PFSK-1 (cell line): ENCODE results near the gene MRPL3. TPM values are rescaled to one million over a fixed set of nuclear protein-coding genes. Genes with fewer than 3 reads are reported as not detected.

Experiments
- FOXP2 ChIP-seq: optimal IDR thresholded peaks from 2 replicates; pipeline ENCODE3; 2011; ENCODE audit warnings: borderline replicate concordance, control low read depth, inconsistent platforms; ENCODE audit not compliant: insufficient read depth; ENCODE audit errors: extremely low read length, extremely low read depth
- POLR2AphosphoS5 ChIP-seq: IDR thresholded peaks from 2 replicates; pipeline ENCODE4 v1.6.1; 2012; ENCODE audit warnings: low read depth, mild to moderate bottlenecking, control low read depth, low read length, moderate library complexity
- SIN3A ChIP-seq: IDR thresholded peaks from 2 replicates; pipeline ENCODE4 v1.6.1; 2012; ENCODE audit warnings: mild to moderate bottlenecking, low read length, moderate library complexity, borderline replicate concordance; ENCODE audit not compliant: insufficient read depth
- TAF1 ChIP-seq: IDR thresholded peaks from 2 replicates; pipeline ENCODE4 v1.6.1; 2012; ENCODE audit warnings: low read length, control low read depth, borderline replicate concordance; ENCODE audit not compliant: insufficient read depth
- polyA plus RNA-seq: library from polyadenylated mRNA; unstranded; fragments of >200 nt; gene quantifications from one replicate; pipeline ENCODE4 v1.2.1, GENCODE V29; 2012; ENCODE audit warnings: low read depth, missing spikeins; ENCODE audit not compliant: insufficient read length
- TF ChIP-seq, protein P1 (sequence below), 2 experiments: IDR thresholded peaks; 2 replicates each; pipeline versions ENCODE4 v1.6.1 to v1.8.0; 2011 to 2012; ENCODE audit warnings: low read depth in 2 of 2, low read length in 2 of 2, control low read depth in 1 of 2, inconsistent platforms in 1 of 2, mild to moderate bottlenecking in 1 of 2, moderate library complexity in 1 of 2; ENCODE audit not compliant: insufficient read depth in 1 of 2

Gene MRPL3
- 69.4 TPM for polyA plus RNA-seq

DNA sequence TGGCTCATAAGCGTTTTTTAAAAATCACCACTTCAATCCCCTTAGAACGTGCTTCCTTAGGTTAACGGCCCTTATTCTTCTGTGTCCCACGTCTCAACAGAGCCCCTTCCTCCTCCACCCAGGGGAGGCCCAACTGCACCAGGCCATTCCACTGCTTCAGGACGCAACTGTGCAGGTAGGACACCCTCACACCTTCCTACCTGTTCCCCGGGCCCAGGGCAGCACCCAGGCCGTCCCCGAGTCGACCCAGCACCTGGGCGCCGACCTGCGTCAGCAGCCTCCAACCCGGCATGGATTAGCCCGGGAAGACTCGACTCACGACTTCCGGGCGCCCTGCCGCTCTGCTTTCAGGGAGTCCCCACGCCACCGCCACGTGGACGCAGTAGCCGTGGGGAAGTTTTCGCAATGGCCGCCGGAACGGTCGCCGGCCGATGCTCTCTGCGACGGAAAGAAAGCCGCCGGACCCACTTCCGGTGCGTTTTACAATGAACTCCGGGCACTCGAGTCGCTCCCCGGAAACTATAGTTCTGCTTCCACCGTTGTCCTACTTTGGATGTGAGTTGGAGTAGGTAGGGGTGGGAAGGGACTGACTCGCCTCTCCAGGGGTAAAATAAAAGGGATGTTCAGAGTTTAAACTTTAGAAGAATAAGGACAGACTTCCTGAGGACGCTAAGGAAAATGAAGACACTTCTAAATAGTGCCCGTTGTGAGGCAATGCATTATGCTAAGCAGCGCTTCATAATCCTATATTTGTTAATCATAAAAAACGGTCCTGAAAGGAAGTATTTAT, at the start of gene MRPL3:
TSS of gene MRPL3 (minus strand) at position 442 of the 790 bp plus-strand sequence. CDS start at position 292, 150 bp downstream.
- TF ChIP-seq POLR2AphosphoS5 (peak; percentile 65; the same call in 1 of the 2 replicates), SIN3A (no peak), FOXP2 (no peak), TAF1 (peak; percentile 88; the same call in 1 of the 2 replicates)
- TF ChIP-seq, protein P1, sequence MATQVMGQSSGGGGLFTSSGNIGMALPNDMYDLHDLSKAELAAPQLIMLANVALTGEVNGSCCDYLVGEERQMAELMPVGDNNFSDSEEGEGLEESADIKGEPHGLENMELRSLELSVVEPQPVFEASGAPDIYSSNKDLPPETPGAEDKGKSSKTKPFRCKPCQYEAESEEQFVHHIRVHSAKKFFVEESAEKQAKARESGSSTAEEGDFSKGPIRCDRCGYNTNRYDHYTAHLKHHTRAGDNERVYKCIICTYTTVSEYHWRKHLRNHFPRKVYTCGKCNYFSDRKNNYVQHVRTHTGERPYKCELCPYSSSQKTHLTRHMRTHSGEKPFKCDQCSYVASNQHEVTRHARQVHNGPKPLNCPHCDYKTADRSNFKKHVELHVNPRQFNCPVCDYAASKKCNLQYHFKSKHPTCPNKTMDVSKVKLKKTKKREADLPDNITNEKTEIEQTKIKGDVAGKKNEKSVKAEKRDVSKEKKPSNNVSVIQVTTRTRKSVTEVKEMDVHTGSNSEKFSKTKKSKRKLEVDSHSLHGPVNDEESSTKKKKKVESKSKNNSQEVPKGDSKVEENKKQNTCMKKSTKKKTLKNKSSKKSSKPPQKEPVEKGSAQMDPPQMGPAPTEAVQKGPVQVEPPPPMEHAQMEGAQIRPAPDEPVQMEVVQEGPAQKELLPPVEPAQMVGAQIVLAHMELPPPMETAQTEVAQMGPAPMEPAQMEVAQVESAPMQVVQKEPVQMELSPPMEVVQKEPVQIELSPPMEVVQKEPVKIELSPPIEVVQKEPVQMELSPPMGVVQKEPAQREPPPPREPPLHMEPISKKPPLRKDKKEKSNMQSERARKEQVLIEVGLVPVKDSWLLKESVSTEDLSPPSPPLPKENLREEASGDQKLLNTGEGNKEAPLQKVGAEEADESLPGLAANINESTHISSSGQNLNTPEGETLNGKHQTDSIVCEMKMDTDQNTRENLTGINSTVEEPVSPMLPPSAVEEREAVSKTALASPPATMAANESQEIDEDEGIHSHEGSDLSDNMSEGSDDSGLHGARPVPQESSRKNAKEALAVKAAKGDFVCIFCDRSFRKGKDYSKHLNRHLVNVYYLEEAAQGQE (IDR thresholded peaks at IDR 0.05; ENCODE audit: insufficient read depth in 1 of 2, low read depth in 2 of 2, low read length in 2 of 2): no peak

DNA sequence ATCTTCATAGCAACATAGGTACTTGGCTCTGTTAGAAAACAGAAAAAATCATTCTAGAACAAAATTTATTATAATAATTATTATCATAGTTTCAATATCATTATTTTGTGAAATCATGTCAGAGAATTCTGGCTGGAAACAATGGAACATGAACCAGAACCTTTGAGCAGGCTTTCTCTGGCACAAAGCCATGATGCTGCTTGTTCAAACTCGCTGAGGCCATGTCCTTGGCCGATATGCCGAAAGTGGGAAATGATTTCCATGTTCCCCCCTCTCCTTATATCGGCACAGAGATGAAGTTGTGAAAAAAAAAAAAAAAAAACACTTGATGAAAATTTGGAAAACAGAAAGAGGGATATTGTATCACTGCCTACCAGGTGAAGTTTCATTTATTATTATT, 49.0 kb upstream of the MRPL3 start:
- TF ChIP-seq, protein P1 (IDR thresholded peaks at IDR 0.05; ENCODE audit: insufficient read depth in 1 of 2, low read depth in 2 of 2, low read length in 2 of 2): no peak
- no peak for TF ChIP-seq TAF1
- TF ChIP-seq FOXP2: no peak
- no peak for TF ChIP-seq SIN3A
- TF ChIP-seq POLR2AphosphoS5: no peak

DNA sequence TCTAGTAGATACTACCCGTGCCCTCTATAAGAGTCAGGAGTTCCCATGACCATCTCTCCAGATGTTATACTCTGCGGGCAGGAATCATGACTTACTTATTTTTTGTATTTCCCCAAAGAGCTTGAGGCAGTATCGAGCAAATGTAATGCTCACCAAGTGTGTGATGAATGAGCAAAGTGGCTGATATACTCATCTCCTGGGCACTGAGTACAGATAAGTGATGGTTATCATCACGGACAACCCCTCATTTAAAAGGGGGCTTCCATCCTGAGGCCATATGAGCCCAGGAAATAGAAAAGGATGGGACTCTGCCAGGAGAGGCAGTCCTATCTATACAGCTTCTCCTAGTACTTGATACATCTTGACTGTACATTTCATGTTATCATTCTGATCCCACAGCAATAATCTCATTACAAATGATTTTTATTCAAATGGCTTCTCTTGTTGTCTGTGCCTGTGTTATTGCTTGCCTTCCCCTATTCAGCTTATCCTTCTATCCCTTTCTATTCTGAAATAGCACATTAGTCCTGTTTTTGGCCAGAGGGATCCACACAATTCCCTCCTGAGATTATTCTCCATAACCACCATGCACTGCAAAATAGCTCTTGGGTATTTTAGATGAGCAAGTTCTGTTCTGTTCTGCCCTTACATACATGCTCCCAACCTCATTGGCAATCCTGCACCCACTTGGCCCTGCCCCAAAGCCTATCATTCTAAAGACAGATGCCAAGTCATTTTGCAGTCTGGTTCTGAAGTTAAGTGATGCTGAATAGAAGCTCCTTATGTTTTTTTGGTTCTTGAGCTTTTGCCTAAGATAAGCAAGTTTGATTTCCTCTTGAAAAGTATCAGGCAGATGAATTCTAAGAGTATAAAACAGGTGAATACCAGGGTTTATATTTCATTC, 48.0 kb upstream of the MRPL3 start:
- TF ChIP-seq SIN3A: no peak
- no peak for TF ChIP-seq POLR2AphosphoS5

DNA sequence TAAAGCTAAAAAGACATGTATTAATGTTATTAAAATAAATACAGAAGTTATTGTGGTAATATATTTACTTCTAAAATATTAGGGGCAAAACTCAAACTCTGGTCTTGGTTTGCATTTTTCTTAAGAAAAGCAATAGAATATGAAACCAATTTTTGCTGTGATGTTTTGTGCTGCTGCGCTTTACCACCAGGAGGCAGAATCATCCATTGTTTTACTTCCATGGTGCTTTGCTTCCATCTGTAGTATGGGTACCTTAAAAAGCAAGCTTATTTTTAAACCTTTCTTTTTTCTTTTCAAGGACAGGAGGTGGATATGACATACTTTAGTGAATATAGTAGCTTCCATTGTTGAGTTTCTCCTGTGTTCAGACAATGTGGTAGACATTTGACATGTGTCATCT, 46.6 kb upstream of the MRPL3 start:
- TF ChIP-seq POLR2AphosphoS5 (no peak), FOXP2 (no peak), SIN3A (no peak), TAF1 (no peak)
- TF ChIP-seq, protein P1 (IDR thresholded peaks at IDR 0.05; ENCODE audit: insufficient read depth in 1 of 2, low read depth in 2 of 2, low read length in 2 of 2): no peak

DNA sequence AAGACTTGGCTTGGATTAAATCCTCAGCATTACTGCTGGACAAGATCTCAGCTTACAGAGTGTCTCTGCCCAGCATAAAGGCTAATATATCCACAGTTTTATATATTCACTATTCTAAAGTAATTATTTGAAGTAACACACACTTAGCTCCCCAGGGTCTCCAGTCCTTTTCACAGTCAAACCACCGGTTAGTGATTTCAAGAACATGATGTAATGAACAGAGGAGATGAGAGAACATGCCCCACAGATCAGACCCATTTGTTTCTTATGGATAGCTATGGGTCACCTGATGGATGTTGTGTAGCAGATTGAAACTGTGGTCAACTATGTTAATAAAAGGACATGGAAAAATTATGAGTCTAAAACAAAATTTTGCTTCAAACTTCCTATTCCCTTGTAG, 44.8 kb upstream of the MRPL3 start:
- no peak for TF ChIP-seq SIN3A
- no peak for TF ChIP-seq POLR2AphosphoS5
- no peak for TF ChIP-seq FOXP2
- TF ChIP-seq TAF1: no peak
- TF ChIP-seq, protein P1 (IDR thresholded peaks at IDR 0.05; ENCODE audit: insufficient read depth in 1 of 2, low read depth in 2 of 2, low read length in 2 of 2): no peak
